ENCODE measurements around the gene ACOX2. TPM values are rescaled to one million over a fixed set of nuclear protein-coding genes. Genes with fewer than 3 reads are reported as not detected.

The ACOX2 gene
- total RNA-seq, 1 donor from 2014 or later = 17.1 TPM

- no peak for DNase-seq (ENCODE audit: low spot score)
Observed at GRCh38 chr3:58514405-58514804, 22.6 kb downstream of the ACOX2 start.

GRCh38 chr3:58508437-58508836 is 28.6 kb downstream of the ACOX2 start:
- DNase-seq (ENCODE audit: low spot score) = peak; percentile 38

GRCh38 chr3:58507356-58508078 is 29.5 kb downstream of the ACOX2 start:
- peak; percentile 50 for DNase-seq (ENCODE audit: low spot score)

GRCh38 chr3:58502872-58503271 is 34.1 kb downstream of the ACOX2 start:
- no peak for DNase-seq (ENCODE audit: low spot score)

- peak; percentile 57 for DNase-seq (ENCODE audit: low spot score)
Observed at GRCh38 chr3:58497097-58497496, 39.9 kb downstream of the ACOX2 start.

- DNase-seq (ENCODE audit: low spot score) = peak; percentile 95
Observed at GRCh38 chr3:58496206-58496857, 40.7 kb downstream of the ACOX2 start.

- peak; percentile 56 for DNase-seq (ENCODE audit: low spot score)
Observed at GRCh38 chr3:58495101-58495500, 41.9 kb downstream of the ACOX2 start.

- DNase-seq (ENCODE audit: low spot score) = peak; percentile 45
Observed at GRCh38 chr3:58494107-58494506, 42.9 kb downstream of the ACOX2 start.

- no peak for DNase-seq (ENCODE audit: low spot score)
Observed at GRCh38 chr3:58492494-58492905, 44.5 kb downstream of the ACOX2 start.

GRCh38 chr3:58491506-58492402 is 45.2 kb downstream of the ACOX2 start, which contains the start of gene KCTD6:
Gene KCTD6 (plus strand): TSS chr3:58492096. CDS start chr3:58498756, 6,660 bp downstream.
- DNase-seq (ENCODE audit: low spot score) = peak; percentile 96

GRCh38 chr3:58490860-58491501 is 46.0 kb downstream of the ACOX2 start:
- no peak for DNase-seq (ENCODE audit: low spot score)

- DNase-seq (ENCODE audit: low spot score) = no peak
Observed at GRCh38 chr3:58488967-58489366, 48.0 kb downstream of the ACOX2 start.

- DNase-seq (ENCODE audit: low spot score) = peak; percentile 47
Observed at GRCh38 chr3:58487140-58487886, 49.7 kb downstream of the ACOX2 start.

GRCh38 chr3:58485801-58486435 is 51.1 kb downstream of the ACOX2 start:
- DNase-seq (ENCODE audit: low spot score) = no peak

GRCh38 chr3:58484722-58485069 is 52.3 kb downstream of the ACOX2 start:
- no peak for DNase-seq (ENCODE audit: low spot score)

- no peak for DNase-seq (ENCODE audit: low spot score)
Observed at GRCh38 chr3:58484045-58484721, 52.8 kb downstream of the ACOX2 start.

- no peak for DNase-seq (ENCODE audit: low spot score)
Observed at GRCh38 chr3:58482917-58483636, 53.9 kb downstream of the ACOX2 start.

- no peak for DNase-seq (ENCODE audit: low spot score)
Observed at GRCh38 chr3:58480309-58480708, 56.7 kb downstream of the ACOX2 start.

- DNase-seq (ENCODE audit: low spot score) = no peak
Observed at GRCh38 chr3:58478781-58479180, 58.2 kb downstream of the ACOX2 start.

Measured in umbilical cord (tissue), 2 donors.